ENCODE data around the gene ESRRG.
"Not testable (repeated sequence)": the region's sequence is repeated elsewhere in the genome, so short reads cannot be mapped to it uniquely, and the experiment has no call there.

ESRRG gene

GRCh38 chr1:216560527-216560926 lies 162.7 kb downstream of the ESRRG start:
- no peak for DNase-seq

- DNase-seq = no peak
Observed at GRCh38 chr1:216559359-216559758, 163.9 kb downstream of the ESRRG start.

- DNase-seq = no peak
Observed at GRCh38 chr1:216555653-216556052, 167.6 kb downstream of the ESRRG start.

GRCh38 chr1:216554934-216555333 lies 168.3 kb downstream of the ESRRG start:
- no peak for DNase-seq

- DNase-seq = no peak
Observed at GRCh38 chr1:216553766-216554165, 169.5 kb downstream of the ESRRG start.

GRCh38 chr1:216553040-216553439 lies 170.2 kb downstream of the ESRRG start:
- DNase-seq = no peak

GRCh38 chr1:216549796-216550195 lies 173.4 kb downstream of the ESRRG start:
- DNase-seq = no peak

- DNase-seq = no peak
Observed at GRCh38 chr1:216542741-216543140, 180.5 kb downstream of the ESRRG start.

- no peak for DNase-seq
Observed at GRCh38 chr1:216542263-216542662, 181.0 kb downstream of the ESRRG start.

GRCh38 chr1:216535751-216536150 lies 187.5 kb downstream of the ESRRG start:
- no peak for DNase-seq

- DNase-seq = no peak
Observed at GRCh38 chr1:216535059-216535458, 188.2 kb downstream of the ESRRG start.

- DNase-seq = no peak
Observed at GRCh38 chr1:216533776-216534175, 189.5 kb downstream of the ESRRG start.

- DNase-seq = no peak
Observed at GRCh38 chr1:216532251-216532798, 190.9 kb downstream of the ESRRG start.

- DNase-seq = no peak
Observed at GRCh38 chr1:216531263-216532239, 191.7 kb downstream of the ESRRG start.

- not testable (repeated sequence) for DNase-seq
Observed at GRCh38 chr1:216529851-216530250, 193.4 kb downstream of the ESRRG start.

GRCh38 chr1:216528816-216529215 lies 194.4 kb downstream of the ESRRG start:
- DNase-seq = no peak

- no peak for DNase-seq
Observed at GRCh38 chr1:216523449-216524190, 199.6 kb downstream of the ESRRG start.

- DNase-seq = no peak
Observed at GRCh38 chr1:216523043-216523442, 200.2 kb downstream of the ESRRG start.

GRCh38 chr1:216521477-216521876 lies 201.8 kb downstream of the ESRRG start:
- no peak for DNase-seq

- DNase-seq = no peak
Observed at GRCh38 chr1:216518844-216519627, 204.2 kb downstream of the ESRRG start.

GRCh38 chr1:216502528-216503162 lies 220.6 kb downstream of the ESRRG start:
- DNase-seq = no peak

GRCh38 chr1:216500273-216500967 lies 222.8 kb downstream of the ESRRG start:
- DNase-seq = no peak

Data from activated CD4-positive, alpha-beta T cell treated with anti-CD3 and anti-CD28 coated beads, Interleukin-10, Interleukin-2, amounts not matched to agents 100 ng/mL and 50 ng/mL, durations not matched to agents 16 hours and 8 hours (primary cell).